Cardiac muscle cell (in vitro differentiated cells and primary cell): ENCODE measurements around the gene MPV17L. TPM values are rescaled to one million over a fixed set of nuclear protein-coding genes. Genes with fewer than 3 reads are reported as not detected.
"Not testable (repeated sequence)": the region's sequence is repeated elsewhere in the genome, so short reads cannot be mapped to it uniquely, and the experiment has no call there.

Source experiments
- DNase-seq, 2 donors: peaks; one replicate each; pipeline versions ENCODE4 v3.0.0 to v3.0.0-alpha.2; 2010 to 2017; ENCODE audit warnings: low read depth in 1 of 2, low spot score in 1 of 2
- H3K27ac ChIP-seq: fragments of 200-600 bp; sonication (generic); 2 replicates; pipeline ENCODE4 v1.5.1; 2016
- H3K27me3 ChIP-seq: fragments of 200-600 bp; sonication (generic); 2 replicates; pipeline ENCODE4 v1.6.0; 2016; ENCODE audit warnings: control low read depth
- H3K36me3 ChIP-seq: fragments of 200-600 bp; sonication (generic); 2 replicates; pipeline ENCODE4 v1.5.1; 2016; ENCODE audit warnings: control low read depth
- H3K4me1 ChIP-seq: fragments of 200-600 bp; sonication (generic); 2 replicates; pipeline ENCODE4 v1.8.1; 2017; ENCODE audit warnings: low read depth, mild to moderate bottlenecking, mixed run types
- H3K4me3 ChIP-seq: fragments of 200-600 bp; sonication (generic); 2 replicates; pipeline ENCODE4 v1.5.1; 2016; ENCODE audit warnings: mild to moderate bottlenecking
- H3K9me3 ChIP-seq: fragments of 200-600 bp; sonication (generic); 2 replicates; pipeline ENCODE4 v1.5.1; 2017; ENCODE audit warnings: low read depth, mild to moderate bottlenecking, control low read depth
- polyA plus RNA-seq: library from polyadenylated mRNA; unstranded; fragments of >200 nt; fragmentation: Nextera tagmentation; extraction: Ambion mirVana; gene quantifications from 2 replicates; pipeline ENCODE4 v1.2.1, GENCODE V29; 2016
- total RNA-seq: library from RNA; depleted of rRNA; stranded (reverse); fragments of >200 nt; gene quantifications from 2 replicates; pipeline ENCODE4 v1.2.3, GENCODE V29; 2016

Gene MPV17L
- total RNA-seq (1.3 and 1.4 TPM in 2 replicates), polyA plus RNA-seq (1.0 and 1.8 TPM in 2 replicates)

GRCh38 chr16:15395631-15396508 is at the start of gene MPV17L:
TSS of gene MPV17L (plus strand) at chr16:15395754. CDS start at chr16:15395898, 144 bp downstream.
- H3K27me3 ChIP-seq: peaks cover 16% of the 10 kb centered on the region
- peak; percentile 29 to 54 for DNase-seq
- not testable (repeated sequence) for H3K4me1 ChIP-seq, H3K36me3 ChIP-seq, H3K27ac ChIP-seq, H3K9me3 ChIP-seq
- peak within 1 kb of the TSS; percentile 48 for H3K4me3 ChIP-seq

GRCh38 chr16:15348721-15349120 is 46.8 kb upstream of the MPV17L start:
- not testable (repeated sequence) for DNase-seq, H3K4me1 ChIP-seq, H3K27me3 ChIP-seq, H3K27ac ChIP-seq, H3K4me3 ChIP-seq, H3K9me3 ChIP-seq, H3K36me3 ChIP-seq

- H3K27me3 ChIP-seq, H3K4me3 ChIP-seq, H3K9me3 ChIP-seq, DNase-seq, H3K36me3 ChIP-seq, H3K27ac ChIP-seq, H3K4me1 ChIP-seq: not testable (repeated sequence)
Measured at GRCh38 chr16:15351251-15351650, 44.3 kb upstream of the MPV17L start.

- not testable (repeated sequence) for H3K4me1 ChIP-seq, H3K27ac ChIP-seq, H3K36me3 ChIP-seq, H3K9me3 ChIP-seq, H3K27me3 ChIP-seq, H3K4me3 ChIP-seq, DNase-seq
Measured at GRCh38 chr16:15351745-15352144, 43.8 kb upstream of the MPV17L start.

GRCh38 chr16:15352852-15353251 is 42.7 kb upstream of the MPV17L start:
- not testable (repeated sequence) for DNase-seq, H3K27me3 ChIP-seq, H3K9me3 ChIP-seq, H3K27ac ChIP-seq, H3K4me3 ChIP-seq, H3K4me1 ChIP-seq, H3K36me3 ChIP-seq

GRCh38 chr16:15354846-15355245 is 40.7 kb upstream of the MPV17L start:
- not testable (repeated sequence) for H3K27me3 ChIP-seq, DNase-seq, H3K36me3 ChIP-seq, H3K27ac ChIP-seq, H3K4me3 ChIP-seq, H3K9me3 ChIP-seq, H3K4me1 ChIP-seq

- DNase-seq, H3K4me1 ChIP-seq, H3K9me3 ChIP-seq, H3K4me3 ChIP-seq, H3K36me3 ChIP-seq, H3K27ac ChIP-seq, H3K27me3 ChIP-seq: not testable (repeated sequence)
Measured at GRCh38 chr16:15357495-15357894, 38.1 kb upstream of the MPV17L start.

GRCh38 chr16:15378194-15378593 is 17.4 kb upstream of the MPV17L start, which contains the start of gene NPIPA5:
TSS of gene NPIPA5 (minus strand) at chr16:15378294. CDS start at chr16:15378294, 0 bp downstream.
- not testable (repeated sequence) for H3K9me3 ChIP-seq, H3K4me3 ChIP-seq, DNase-seq, H3K27ac ChIP-seq, H3K4me1 ChIP-seq, H3K27me3 ChIP-seq, H3K36me3 ChIP-seq

- not testable (repeated sequence) for H3K27ac ChIP-seq, H3K36me3 ChIP-seq, H3K4me3 ChIP-seq, H3K27me3 ChIP-seq, H3K4me1 ChIP-seq, H3K9me3 ChIP-seq
- DNase-seq: peak in 1 of 2 donors; percentile 31
Measured at GRCh38 chr16:15382810-15383209, 12.7 kb upstream of the MPV17L start.

- not testable (repeated sequence) for H3K27me3 ChIP-seq, DNase-seq, H3K4me3 ChIP-seq, H3K4me1 ChIP-seq, H3K36me3 ChIP-seq, H3K27ac ChIP-seq, H3K9me3 ChIP-seq
Measured at GRCh38 chr16:15388060-15388459, 7.5 kb upstream of the MPV17L start.

- not testable (repeated sequence) for H3K27me3 ChIP-seq
Measured at GRCh38 chr16:15389916-15390315, 5.6 kb upstream of the MPV17L start.

GRCh38 chr16:15393025-15393424 is 2.5 kb upstream of the MPV17L start:
- not testable (repeated sequence) for H3K9me3 ChIP-seq, H3K27ac ChIP-seq, H3K4me3 ChIP-seq, H3K4me1 ChIP-seq, DNase-seq, H3K36me3 ChIP-seq
- H3K27me3 ChIP-seq: peaks cover 16% of the 10 kb centered on the region

More at GRCh38 chr16:15389916-15390315, 5.6 kb upstream of the MPV17L start:
- DNase-seq, H3K27ac ChIP-seq, H3K4me1 ChIP-seq, H3K36me3 ChIP-seq, H3K4me3 ChIP-seq, H3K9me3 ChIP-seq: not testable (repeated sequence)

GRCh38 chr16:15396509-15396829 is 915 bp downstream of the MPV17L start:
- peaks cover 16% of the 10 kb centered on the region for H3K27me3 ChIP-seq
- H3K4me3 ChIP-seq, H3K4me1 ChIP-seq: not testable (repeated sequence)

More at GRCh38 chr16:15396509-15396829, 915 bp downstream of the MPV17L start:
- DNase-seq, H3K36me3 ChIP-seq, H3K27ac ChIP-seq, H3K9me3 ChIP-seq: not testable (repeated sequence)
